ENCODE measurements around the gene PKNOX2.

GRCh38 chr11:125359130-125359529 is 194.6 kb downstream of the PKNOX2 start:
- TF ChIP-seq, protein P1, sequence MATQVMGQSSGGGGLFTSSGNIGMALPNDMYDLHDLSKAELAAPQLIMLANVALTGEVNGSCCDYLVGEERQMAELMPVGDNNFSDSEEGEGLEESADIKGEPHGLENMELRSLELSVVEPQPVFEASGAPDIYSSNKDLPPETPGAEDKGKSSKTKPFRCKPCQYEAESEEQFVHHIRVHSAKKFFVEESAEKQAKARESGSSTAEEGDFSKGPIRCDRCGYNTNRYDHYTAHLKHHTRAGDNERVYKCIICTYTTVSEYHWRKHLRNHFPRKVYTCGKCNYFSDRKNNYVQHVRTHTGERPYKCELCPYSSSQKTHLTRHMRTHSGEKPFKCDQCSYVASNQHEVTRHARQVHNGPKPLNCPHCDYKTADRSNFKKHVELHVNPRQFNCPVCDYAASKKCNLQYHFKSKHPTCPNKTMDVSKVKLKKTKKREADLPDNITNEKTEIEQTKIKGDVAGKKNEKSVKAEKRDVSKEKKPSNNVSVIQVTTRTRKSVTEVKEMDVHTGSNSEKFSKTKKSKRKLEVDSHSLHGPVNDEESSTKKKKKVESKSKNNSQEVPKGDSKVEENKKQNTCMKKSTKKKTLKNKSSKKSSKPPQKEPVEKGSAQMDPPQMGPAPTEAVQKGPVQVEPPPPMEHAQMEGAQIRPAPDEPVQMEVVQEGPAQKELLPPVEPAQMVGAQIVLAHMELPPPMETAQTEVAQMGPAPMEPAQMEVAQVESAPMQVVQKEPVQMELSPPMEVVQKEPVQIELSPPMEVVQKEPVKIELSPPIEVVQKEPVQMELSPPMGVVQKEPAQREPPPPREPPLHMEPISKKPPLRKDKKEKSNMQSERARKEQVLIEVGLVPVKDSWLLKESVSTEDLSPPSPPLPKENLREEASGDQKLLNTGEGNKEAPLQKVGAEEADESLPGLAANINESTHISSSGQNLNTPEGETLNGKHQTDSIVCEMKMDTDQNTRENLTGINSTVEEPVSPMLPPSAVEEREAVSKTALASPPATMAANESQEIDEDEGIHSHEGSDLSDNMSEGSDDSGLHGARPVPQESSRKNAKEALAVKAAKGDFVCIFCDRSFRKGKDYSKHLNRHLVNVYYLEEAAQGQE (IDR thresholded peaks at IDR 0.05; ENCODE audit: insufficient replicate concordance, low read depth) = no peak
- no peak for TF ChIP-seq CTCF (IDR thresholded peaks at IDR 0.05; ENCODE audit: insufficient read depth, low read length)
- TF ChIP-seq GABPA (IDR thresholded peaks at IDR 0.05; ENCODE audit: low read depth) = no peak
- TF ChIP-seq POLR2AphosphoS5 (IDR thresholded peaks at IDR 0.05; ENCODE audit: low read depth) = no peak
- no peak for TF ChIP-seq SPI1 (IDR thresholded peaks at IDR 0.05; ENCODE audit: borderline replicate concordance, low read depth)
